Measurements from ENCODE around the gene GJD4. TPM values are rescaled to one million over a fixed set of nuclear protein-coding genes. Genes with fewer than 3 reads are reported as not detected.

The GJD4 gene
- total RNA-seq, 1 experiment from 2014 or later, result 0.33 TPM

DNA sequence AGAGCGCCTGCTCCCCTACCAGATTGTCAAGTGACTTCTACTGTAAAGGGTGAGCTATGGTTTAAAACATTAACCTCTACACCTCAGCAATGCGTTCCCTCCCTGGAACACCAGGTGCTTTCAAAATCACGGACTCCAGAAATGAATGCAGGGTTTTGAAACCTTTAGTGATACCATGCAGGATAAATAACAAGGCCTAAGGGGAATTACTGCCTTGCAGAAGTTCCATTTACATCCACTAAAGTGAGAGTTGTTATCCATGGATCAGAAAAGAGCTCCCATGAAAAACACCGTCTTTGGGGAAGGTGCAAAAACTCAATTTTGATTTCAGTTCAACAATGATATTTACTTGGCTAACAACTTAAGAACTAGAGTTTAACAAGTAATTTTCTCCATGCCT, 33.0 kb downstream of the GJD4 start:
- Histone ChIP-seq H3K9me3 (ENCODE audit: low read length) (no peaks in the 10 kb centered on the region), H3K36me3 (ENCODE audit: low read depth, low read length) (peaks cover 14% of the 10 kb centered on the region), H3K79me2 (ENCODE audit: low read length) (peaks cover 59% of the 10 kb centered on the region), H4K20me1 (ENCODE audit: low read length) (peaks cover 32% of the 10 kb centered on the region), H3K4me2 (ENCODE audit: low read length) (peak overlapping the region; percentile 87), H3K9ac (ENCODE audit: low read length) (peak overlapping the region; percentile 56), H3K9me2 (replicated peaks; ENCODE audit: low read length) (no peaks in the 10 kb centered on the region), H3K27ac (ENCODE audit: low read length) (peak overlapping the region; percentile 71), H3F3A (ENCODE audit: low read length, unreplicated experiment) (peaks cover 31% of the 10 kb centered on the region), H3K4me1 (ENCODE audit: insufficient read depth, low read length) (peaks cover 58% of the 10 kb centered on the region), H2AFZ (ENCODE audit: low read length) (no peak overlapping the region), H3K4me3 (ENCODE audit: low read length) (peak overlapping the region; percentile 69), H3K27me3 (ENCODE audit: low read length) (no peaks in the 10 kb centered on the region)
- DNase-seq, result peak; percentile 59
- no TSS peak for BruUV-seq (replicated peaks)
- TF ChIP-seq, protein P1, sequence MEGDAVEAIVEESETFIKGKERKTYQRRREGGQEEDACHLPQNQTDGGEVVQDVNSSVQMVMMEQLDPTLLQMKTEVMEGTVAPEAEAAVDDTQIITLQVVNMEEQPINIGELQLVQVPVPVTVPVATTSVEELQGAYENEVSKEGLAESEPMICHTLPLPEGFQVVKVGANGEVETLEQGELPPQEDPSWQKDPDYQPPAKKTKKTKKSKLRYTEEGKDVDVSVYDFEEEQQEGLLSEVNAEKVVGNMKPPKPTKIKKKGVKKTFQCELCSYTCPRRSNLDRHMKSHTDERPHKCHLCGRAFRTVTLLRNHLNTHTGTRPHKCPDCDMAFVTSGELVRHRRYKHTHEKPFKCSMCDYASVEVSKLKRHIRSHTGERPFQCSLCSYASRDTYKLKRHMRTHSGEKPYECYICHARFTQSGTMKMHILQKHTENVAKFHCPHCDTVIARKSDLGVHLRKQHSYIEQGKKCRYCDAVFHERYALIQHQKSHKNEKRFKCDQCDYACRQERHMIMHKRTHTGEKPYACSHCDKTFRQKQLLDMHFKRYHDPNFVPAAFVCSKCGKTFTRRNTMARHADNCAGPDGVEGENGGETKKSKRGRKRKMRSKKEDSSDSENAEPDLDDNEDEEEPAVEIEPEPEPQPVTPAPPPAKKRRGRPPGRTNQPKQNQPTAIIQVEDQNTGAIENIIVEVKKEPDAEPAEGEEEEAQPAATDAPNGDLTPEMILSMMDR (conservative IDR thresholded peaks at IDR 0.05; ENCODE audit: low read depth, low read length), result peak; percentile 21; the same call in 1 of the 2 replicates
- TF ChIP-seq EZH2phosphoT487 (IDR thresholded peaks at IDR 0.05; ENCODE audit: borderline replicate concordance, low read length), result no peak
- CTCF ChIA-PET, result interaction anchor here (0.6 to 4.0 kb wide), 5 partner anchors 24 to 1243 kb away, joined by 3 to 85 read pairs (median 19); no protein-coding TSS in a partner anchor
- intact Hi-C loops (cut with micrococcal nuclease), result loop anchor here (10.0 kb wide), 3 partner anchors 617 to 967 kb away; no protein-coding TSS in a partner anchor
- no peak for ATAC-seq
- POLR2A ChIA-PET (ENCODE audit: unreplicated experiment), result interaction anchor here (0.6 to 1.3 kb wide), 7 partner anchors 11 to 1243 kb away, joined by 3 to 10 read pairs (median 5); no protein-coding TSS in a partner anchor

DNA sequence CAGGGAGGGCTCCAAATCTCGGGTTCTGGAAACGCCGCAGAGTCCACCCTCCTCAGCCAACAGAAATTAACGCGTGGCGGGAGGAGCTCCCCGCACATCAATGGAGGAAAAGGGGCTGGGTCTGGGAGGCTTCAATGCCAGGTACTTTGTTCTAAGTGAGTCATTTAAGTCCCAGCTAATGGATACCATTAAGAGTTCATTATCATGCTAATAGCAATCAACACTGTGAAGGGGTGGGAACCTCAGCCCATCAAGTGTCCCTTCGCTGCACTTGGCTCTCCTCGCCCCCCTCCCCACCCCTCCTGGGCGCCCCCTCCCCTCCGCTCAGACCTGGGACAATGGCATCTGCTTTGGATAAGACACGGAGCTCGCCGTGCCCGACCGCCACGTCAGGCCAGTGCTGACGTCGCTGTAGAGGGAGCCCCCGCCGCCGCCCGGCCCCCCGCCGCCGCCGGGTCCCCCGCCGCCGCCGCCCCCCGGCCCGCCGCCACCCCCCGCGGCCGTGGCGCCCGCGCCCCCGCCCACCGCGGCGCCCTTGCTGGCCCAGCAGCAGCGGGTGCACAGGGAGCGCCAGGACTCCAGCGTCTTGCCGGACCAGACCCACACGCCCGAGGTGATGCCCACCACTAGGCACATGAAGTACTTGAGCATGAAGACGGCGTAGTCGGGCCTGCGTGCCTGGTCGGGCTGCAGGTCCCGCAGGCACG, 34.0 kb downstream of the GJD4 start:
- Histone ChIP-seq H3K79me2 (ENCODE audit: low read length) (peaks cover 59% of the 10 kb centered on the region), H2AFZ (ENCODE audit: low read length) (no peak overlapping the region), H3K4me3 (ENCODE audit: low read length) (peak overlapping the region; percentile 70), H3F3A (ENCODE audit: low read length, unreplicated experiment) (peaks cover 26% of the 10 kb centered on the region), H3K9me3 (ENCODE audit: low read length) (no peaks in the 10 kb centered on the region), H3K4me2 (ENCODE audit: low read length) (peak overlapping the region; percentile 87), H3K9me2 (replicated peaks; ENCODE audit: low read length) (no peaks in the 10 kb centered on the region), H3K36me3 (ENCODE audit: low read depth, low read length) (peaks cover 14% of the 10 kb centered on the region), H3K27ac (ENCODE audit: low read length) (peak overlapping the region; percentile 26), H3K9ac (ENCODE audit: low read length) (peak overlapping the region; percentile 71), H4K20me1 (ENCODE audit: low read length) (peaks cover 32% of the 10 kb centered on the region), H3K27me3 (ENCODE audit: low read length) (no peaks in the 10 kb centered on the region), H3K4me1 (ENCODE audit: insufficient read depth, low read length) (peaks cover 56% of the 10 kb centered on the region)
- BruUV-seq (replicated peaks), result no TSS peak
- CTCF ChIA-PET, result interaction anchor here (0.6 to 4.0 kb wide), 6 partner anchors 25 to 1242 kb away, joined by 4 to 36 read pairs (median 12); no protein-coding TSS in a partner anchor
- POLR2A ChIA-PET (ENCODE audit: unreplicated experiment), result interaction anchor here (0.6 kb wide), 2 partner anchors 997 to 1120 kb away, joined by 3 to 9 read pairs; no protein-coding TSS in a partner anchor
- intact Hi-C loops (cut with micrococcal nuclease), result loop anchor here (10.0 kb wide), 3 partner anchors 616 to 966 kb away; no protein-coding TSS in a partner anchor
- DNase-seq, result peak; percentile 55
- TF ChIP-seq EZH2phosphoT487 (IDR thresholded peaks at IDR 0.05; ENCODE audit: borderline replicate concordance, low read length) (no peak), EZH2 (IDR thresholded peaks at IDR 0.05; ENCODE audit: low read length, unreplicated experiment) (no peak)
- TF ChIP-seq, protein P1 (conservative IDR thresholded peaks at IDR 0.05; ENCODE audit: low read depth, low read length), result no peak
- ATAC-seq, result no peak
